ENCODE measurements around the gene AGBL4. TPM values are rescaled to one million over a fixed set of nuclear protein-coding genes. Genes with fewer than 3 reads are reported as not detected.

Gene AGBL4
- polyA plus RNA-seq, 1 donor (not counting 4 experiments of a cell fraction or from before 2014, with no cell fraction given): not detected

DNA sequence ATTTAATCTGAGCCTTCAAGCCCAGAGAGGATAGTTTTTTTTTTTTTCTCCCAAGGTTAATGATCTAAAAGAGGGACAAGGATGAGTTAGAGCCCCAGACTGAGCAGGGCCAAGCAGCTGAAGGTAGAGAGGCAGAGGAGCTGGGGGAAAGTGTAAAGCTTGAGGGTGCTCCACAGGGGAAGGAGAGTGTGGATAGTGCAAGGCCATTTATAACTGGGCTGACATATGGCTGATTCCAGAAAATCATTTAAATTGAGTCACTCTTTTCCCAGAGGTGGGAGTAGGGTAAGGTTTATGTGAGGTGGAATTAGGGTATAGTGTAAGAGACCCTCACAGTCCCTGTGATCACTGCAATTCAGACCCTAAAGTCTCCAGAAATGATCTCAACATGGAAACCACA lies 1302.8 kb downstream of the AGBL4 start:
- TF ChIP-seq, protein P1, sequence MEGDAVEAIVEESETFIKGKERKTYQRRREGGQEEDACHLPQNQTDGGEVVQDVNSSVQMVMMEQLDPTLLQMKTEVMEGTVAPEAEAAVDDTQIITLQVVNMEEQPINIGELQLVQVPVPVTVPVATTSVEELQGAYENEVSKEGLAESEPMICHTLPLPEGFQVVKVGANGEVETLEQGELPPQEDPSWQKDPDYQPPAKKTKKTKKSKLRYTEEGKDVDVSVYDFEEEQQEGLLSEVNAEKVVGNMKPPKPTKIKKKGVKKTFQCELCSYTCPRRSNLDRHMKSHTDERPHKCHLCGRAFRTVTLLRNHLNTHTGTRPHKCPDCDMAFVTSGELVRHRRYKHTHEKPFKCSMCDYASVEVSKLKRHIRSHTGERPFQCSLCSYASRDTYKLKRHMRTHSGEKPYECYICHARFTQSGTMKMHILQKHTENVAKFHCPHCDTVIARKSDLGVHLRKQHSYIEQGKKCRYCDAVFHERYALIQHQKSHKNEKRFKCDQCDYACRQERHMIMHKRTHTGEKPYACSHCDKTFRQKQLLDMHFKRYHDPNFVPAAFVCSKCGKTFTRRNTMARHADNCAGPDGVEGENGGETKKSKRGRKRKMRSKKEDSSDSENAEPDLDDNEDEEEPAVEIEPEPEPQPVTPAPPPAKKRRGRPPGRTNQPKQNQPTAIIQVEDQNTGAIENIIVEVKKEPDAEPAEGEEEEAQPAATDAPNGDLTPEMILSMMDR (optimal IDR thresholded peaks at IDR 0.05 in 1 of 3, IDR thresholded peaks at IDR 0.05 in 1 of 3, conservative IDR thresholded peaks at IDR 0.05 in 1 of 3; ENCODE audit: extremely low read depth in 1 of 3, insufficient read depth in 2 of 3, low read length in 3 of 3): no peak
- TF ChIP-seq EZH2 (IDR thresholded peaks at IDR 0.05; ENCODE audit: low read length): no peak
- Histone ChIP-seq H2AFZ (ENCODE audit: control insufficient read depth, low read length) (no peak overlapping the region), H3K4me3 (ENCODE audit: control insufficient read depth in 2 of 3, extremely low read depth in 1 of 3, insufficient read depth in 2 of 3, low read depth in 1 of 3, low read length in 3 of 3) (no peak overlapping the region), H3K36me3 (ENCODE audit: control insufficient read depth in 2 of 2, extremely low read depth in 1 of 2, insufficient read depth in 2 of 2, low read length in 2 of 2) (no peaks in the 10 kb centered on the region), H3K9me1 (ENCODE audit: control insufficient read depth, extremely low read depth, insufficient read depth, low read length) (no peaks in the 10 kb centered on the region), H3K9me3 (ENCODE audit: control insufficient read depth, low read depth, low read length) (no peaks in the 10 kb centered on the region), H3K4me1 (ENCODE audit: control insufficient read depth, extremely low read depth, insufficient read depth, low read length) (no peaks in the 10 kb centered on the region), H3K4me2 (ENCODE audit: control insufficient read depth, extremely low read depth, insufficient read depth, low read depth, low read length) (no peak overlapping the region), H3K27me3 (ENCODE audit: control insufficient read depth, extremely low read depth, insufficient read depth, low read length) (no peaks in the 10 kb centered on the region), H3K79me2 (ENCODE audit: control insufficient read depth, insufficient read depth, low read length) (no peaks in the 10 kb centered on the region), H3K9ac (ENCODE audit: control insufficient read depth, extremely low read depth, insufficient read depth, low read length) (no peak overlapping the region), H3K27ac (ENCODE audit: control insufficient read depth, insufficient read depth, low read length) (no peak overlapping the region), H4K20me1 (ENCODE audit: control insufficient read depth, extremely low read depth, insufficient read depth, low read length) (no peaks in the 10 kb centered on the region)
- DNase-seq (ENCODE audit: low read depth, low spot score): no peak
- dilution Hi-C loops (cut with MboI; ENCODE audit: extremely low pct_ligation_motif_present, low sequenced_read_pairs): no loop called here
- no peak for FAIRE-seq

DNA sequence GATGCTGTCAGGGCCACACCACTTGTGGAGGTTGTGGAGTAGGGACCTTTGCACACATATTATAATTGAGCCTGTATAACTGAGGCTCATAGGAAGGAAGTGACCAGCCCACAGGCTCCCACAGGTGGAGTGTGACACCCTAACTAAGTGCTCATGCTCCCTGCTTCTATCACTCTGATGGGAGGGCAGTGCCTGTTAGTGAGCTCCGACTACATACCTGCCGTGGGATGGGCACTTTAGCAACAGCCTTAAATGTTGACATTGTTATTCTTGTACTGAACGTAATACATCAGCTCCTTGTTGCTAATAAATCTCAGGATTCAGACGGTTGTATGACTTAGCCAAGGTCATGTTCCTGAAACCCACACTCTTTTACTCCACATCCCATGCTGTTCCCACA lies 1305.0 kb downstream of the AGBL4 start:
- dilution Hi-C loops (cut with MboI; ENCODE audit: extremely low pct_ligation_motif_present, low sequenced_read_pairs): no loop called here
- no peaks in the 10 kb centered on the region for H4K20me1 ChIP-seq (ENCODE audit: control insufficient read depth, extremely low read depth, insufficient read depth, low read length)
- no peaks in the 10 kb centered on the region for H3K4me1 ChIP-seq (ENCODE audit: control insufficient read depth, extremely low read depth, insufficient read depth, low read length)
- FAIRE-seq: no peak
- H3K79me2 ChIP-seq (ENCODE audit: control insufficient read depth, insufficient read depth, low read length): no peaks in the 10 kb centered on the region
- H3K9me3 ChIP-seq (ENCODE audit: control insufficient read depth, low read depth, low read length): no peaks in the 10 kb centered on the region
- H3K36me3 ChIP-seq (ENCODE audit: control insufficient read depth in 2 of 2, extremely low read depth in 1 of 2, insufficient read depth in 2 of 2, low read length in 2 of 2): no peaks in the 10 kb centered on the region
- H3K9me1 ChIP-seq (ENCODE audit: control insufficient read depth, extremely low read depth, insufficient read depth, low read length): no peaks in the 10 kb centered on the region
- no peak overlapping the region for H2AFZ ChIP-seq (ENCODE audit: control insufficient read depth, low read length)
- no peak overlapping the region for H3K27ac ChIP-seq (ENCODE audit: control insufficient read depth, insufficient read depth, low read length)
- DNase-seq (ENCODE audit: low read depth, low spot score): no peak
- H3K4me3 ChIP-seq (ENCODE audit: control insufficient read depth in 2 of 3, extremely low read depth in 1 of 3, insufficient read depth in 2 of 3, low read depth in 1 of 3, low read length in 3 of 3): no peak overlapping the region
- H3K27me3 ChIP-seq (ENCODE audit: control insufficient read depth, extremely low read depth, insufficient read depth, low read length): no peaks in the 10 kb centered on the region
- H3K4me2 ChIP-seq (ENCODE audit: control insufficient read depth, extremely low read depth, insufficient read depth, low read depth, low read length): no peak overlapping the region
- no peak overlapping the region for H3K9ac ChIP-seq (ENCODE audit: control insufficient read depth, extremely low read depth, insufficient read depth, low read length)
- TF ChIP-seq, protein P1 (optimal IDR thresholded peaks at IDR 0.05 in 1 of 3, IDR thresholded peaks at IDR 0.05 in 1 of 3, conservative IDR thresholded peaks at IDR 0.05 in 1 of 3; ENCODE audit: extremely low read depth in 1 of 3, insufficient read depth in 2 of 3, low read length in 3 of 3): no peak
- no peak for TF ChIP-seq EZH2 (IDR thresholded peaks at IDR 0.05; ENCODE audit: low read length)

All from keratinocyte (primary cell).